Endothelial cell of umbilical vein (primary cell): ENCODE measurements around the gene RNF213. TPM values are rescaled to one million over a fixed set of nuclear protein-coding genes. Genes with fewer than 3 reads are reported as not detected.

Source experiments
- BruUV-seq: library from RNA; stranded (reverse); fragments of 400-500 nt; replicated peaks from 2 replicates; lab custom pipeline; 2021; lab: Mats Ljungman, UMichigan
- CTCF ChIA-PET: fragments of 300-600, 350-600 bp; sonication (Branson Sonifier 250); formaldehyde crosslinking; loops from one replicate; lab custom pipeline; 2021; ENCODE audit warnings: antibody characterized with exemption, inconsistent platforms; lab: Charles Lee
- POLR2A ChIA-PET: fragments of 300-600, 350-600 bp; sonication (Branson Sonifier 250); formaldehyde crosslinking; loops from one replicate; lab custom pipeline; 2021; ENCODE audit warnings: antibody characterized with exemption, inconsistent platforms; lab: Charles Lee
- DNase-seq: peaks from one replicate; pipeline ENCODE4 v3.0.0-alpha.2; 2011; ENCODE audit warnings: low read depth, low spot score
- FAIRE-seq: peaks from 2 replicates; lab custom pipeline; 2011; peaks lifted over from hg19 to GRCh38; lab: Jason Lieb, UNC
- H2AFZ ChIP-seq: 2 replicates; pipeline ENCODE4 v1.6.0; 2012; ENCODE audit warnings: low read depth, low read length, control low read depth, inconsistent platforms
- H3K27ac ChIP-seq: 2 replicates; pipeline ENCODE4 v1.5.1; 2011; ENCODE audit warnings: low read depth, mild to moderate bottlenecking, control low read depth, low read length, moderate library complexity; ENCODE audit not compliant: insufficient read depth
- H3K27me3 ChIP-seq, 2 experiments: 2 replicates each; pipeline versions ENCODE4 v1.6.0 to v1.6.1; 2011; ENCODE audit warnings: low read length in 2 of 2, mixed read lengths in 1 of 2; ENCODE audit not compliant: control insufficient read depth in 2 of 2, insufficient read depth in 2 of 2
- H3K36me3 ChIP-seq, 2 experiments: 2 replicates in 1 of 2; 3 replicates in 1 of 2; pipeline ENCODE4 v1.5.1; 2011; ENCODE audit warnings: low read length in 2 of 2, mild to moderate bottlenecking in 1 of 2, moderate library complexity in 1 of 2; ENCODE audit not compliant: control insufficient read depth in 2 of 2, insufficient read depth in 2 of 2; ENCODE audit errors: extremely low read depth in 1 of 2
- H3K4me1 ChIP-seq: 3 replicates; pipeline ENCODE4 v1.5.1; 2011; ENCODE audit warnings: mild to moderate bottlenecking, low read length; ENCODE audit not compliant: control insufficient read depth, insufficient read depth; ENCODE audit errors: extremely low read depth
- H3K4me2 ChIP-seq: 2 replicates; pipeline ENCODE4 v1.6.1; 2011; ENCODE audit warnings: low read length, control low read depth, mixed read lengths; ENCODE audit not compliant: insufficient read depth
- H3K4me3 ChIP-seq, 3 experiments: fragments of 200-600 bp in 1 of 3; sonication (generic), shearing (Covaris generic) in 1 of 3; replicated peaks in 1 of 3; 2 replicates each; pipeline ENCODE4 v1.5.1; 2011 to 2016; ENCODE audit warnings: control low read depth in 3 of 3, low read length in 3 of 3, mild to moderate bottlenecking in 2 of 3, inconsistent platforms in 1 of 3, low read depth in 1 of 3, moderate library complexity in 1 of 3; ENCODE audit not compliant: insufficient read depth in 1 of 3
- H3K79me2 ChIP-seq: 2 replicates; pipeline ENCODE4 v1.6.0; 2012; ENCODE audit warnings: low read length, inconsistent platforms; ENCODE audit not compliant: control insufficient read depth, insufficient read depth
- H3K9ac ChIP-seq: replicated peaks from 2 replicates; pipeline ENCODE3; 2011; ENCODE audit warnings: low read length, control low read depth; ENCODE audit not compliant: insufficient read depth; ENCODE audit errors: extremely low read depth
- H3K9me1 ChIP-seq: replicated peaks from 3 replicates; pipeline ENCODE4 v1.6.0; 2011; ENCODE audit warnings: mild to moderate bottlenecking, low read length; ENCODE audit not compliant: control insufficient read depth, insufficient read depth; ENCODE audit errors: extremely low read depth
- H3K9me3 ChIP-seq: replicated peaks from 2 replicates; pipeline ENCODE4 v1.5.1; 2012; ENCODE audit warnings: low read length, inconsistent platforms; ENCODE audit not compliant: control insufficient read depth, insufficient read depth
- H4K20me1 ChIP-seq: replicated peaks from 2 replicates; pipeline ENCODE3; 2011; ENCODE audit warnings: mild to moderate bottlenecking, low read length; ENCODE audit not compliant: control insufficient read depth, insufficient read depth; ENCODE audit errors: extremely low read depth
- CTCF ChIP-seq, 2 donors: IDR thresholded peaks; 1 replicate in 1 of 2; 2 replicates in 1 of 2; pipeline ENCODE4 v1.5.1; 2011; ENCODE audit warnings: low read length in 2 of 2, mild to moderate bottlenecking in 2 of 2, moderate library complexity in 2 of 2, control low read depth in 1 of 2, inconsistent platforms in 1 of 2, low read depth in 1 of 2; ENCODE audit not compliant: insufficient read depth in 1 of 2; ENCODE audit errors: extremely low read depth in 1 of 2
- EZH2 ChIP-seq: IDR thresholded peaks from 2 replicates; pipeline ENCODE4 v1.6.1; 2012; ENCODE audit warnings: borderline replicate concordance, low read depth, mild to moderate bottlenecking, moderate library complexity, low read length, inconsistent platforms; ENCODE audit not compliant: severe bottlenecking
- GATA2 ChIP-seq: IDR thresholded peaks from 2 replicates; pipeline ENCODE4 v1.7.0; 2011; ENCODE audit warnings: low read depth, mild to moderate bottlenecking, moderate library complexity, mixed read lengths, low read length; ENCODE audit not compliant: insufficient read length, insufficient read depth
- JUN ChIP-seq: IDR thresholded peaks from 2 replicates; pipeline ENCODE4 v1.6.1; 2011; ENCODE audit warnings: borderline replicate concordance, low read depth; ENCODE audit not compliant: insufficient read length, insufficient read depth
- MAX ChIP-seq: IDR thresholded peaks from 2 replicates; pipeline ENCODE4 v1.6.1; 2011; ENCODE audit not compliant: insufficient read depth, insufficient read length
- MYC ChIP-seq: IDR thresholded peaks from one replicate; pipeline ENCODE4 v1.6.1; 2011; ENCODE audit warnings: mild to moderate bottlenecking, low read depth, low read length
- POLR2AphosphoS5 ChIP-seq: IDR thresholded peaks from 2 replicates; pipeline ENCODE4 v1.6.1; 2012; ENCODE audit warnings: low read depth, mild to moderate bottlenecking, control low read depth, low read length, moderate library complexity; ENCODE audit not compliant: insufficient read depth
- dilution Hi-C: fragments of 300-500 bp; cut with MboI; formaldehyde crosslinking; loops from one replicate; pipeline ENCODE4 v1.15.0; 2019; ENCODE audit warnings: low sequenced_read_pairs; ENCODE audit not compliant: extremely low pct_ligation_motif_present
- intact Hi-C: fragments of 100-400 bp; cut with micrococcal nuclease; formaldehyde crosslinking; loops from one replicate; pipeline ENCODE4 v1.10.0; 2022
- polyA plus RNA-seq, 4 experiments: library from polyadenylated mRNA; depleted of rRNA in 3 of 4; stranded (reverse) in 3 of 4; unstranded in 1 of 4; fragments of >200 nt; gene quantifications; 2 replicates each; pipeline versions ENCODE4 v1.2.1 to v1.2.3, GENCODE V29; 2011 to 2012; ENCODE audit warnings: missing spikeins in 1 of 4
- total RNA-seq: library from RNA; stranded (reverse); gene quantifications from 2 replicates; pipeline ENCODE4 v1.2.3, GENCODE V29; 2021

Gene RNF213
- total and polyA plus RNA-seq, 2 donors (not counting 3 experiments of a cell fraction or from before 2014, with no cell fraction given), result 36.5 to 116 TPM

GRCh38 chr17:80439499-80439898, 178.8 kb downstream of the RNF213 start:
- Histone ChIP-seq H3K9me3 (no peaks in the 10 kb centered on the region), H4K20me1 (no peaks in the 10 kb centered on the region), H3K36me3 (no peaks in the 10 kb centered on the region), H3K4me1 (no peaks in the 10 kb centered on the region), H3K9me1 (no peaks in the 10 kb centered on the region), H3K27me3 (no peaks in the 10 kb centered on the region), H3K79me2 (no peaks in the 10 kb centered on the region), H3K9ac (no peak overlapping the region), H2AFZ (no peak overlapping the region), H3K4me3 (no peak overlapping the region), H3K27ac (no peak overlapping the region), H3K4me2 (no peak overlapping the region)
- dilution Hi-C loops (no loop called here), intact Hi-C loops (no loop called here)
- FAIRE-seq, result no peak
- DNase-seq, result no peak
- ChIA-PET POLR2A (no interaction called here), CTCF (interaction anchor here (1.7 to 3.1 kb wide), 2 partner anchors 12 to 15 kb away, joined by 7 to 10 read pairs; no protein-coding TSS in a partner anchor)
- TF ChIP-seq EZH2 (no peak), JUN (no peak), POLR2AphosphoS5 (no peak), GATA2 (no peak), CTCF (IDR thresholded peaks at IDR 0.05; ENCODE audit: extremely low read depth in 1 of 2, insufficient read depth in 1 of 2, low read depth in 1 of 2, low read length in 2 of 2) (no peak), MYC (no peak), MAX (no peak)
- BruUV-seq, result no TSS peak
